Dendritic cell treated with granulocyte-macrophage colony-stimulating factor and Interleukin-4, amounts not matched to agents 40 ng/mL and 50 ng/mL, for 4 days (primary cell): ENCODE data around the gene SMOC2.

Source experiments
- H3K27ac Mint-ChIP-seq: one replicate; pipeline ENCODE4 v1.8.0; 2022; ENCODE audit warnings: mild to moderate bottlenecking, mixed read lengths
- H3K27me3 Mint-ChIP-seq: one replicate; pipeline ENCODE4 v1.8.0; 2022; ENCODE audit warnings: mild to moderate bottlenecking, mixed read lengths
- H3K36me3 Mint-ChIP-seq: one replicate; pipeline ENCODE4 v1.8.0; 2022; ENCODE audit warnings: low read depth, mixed read lengths
- H3K4me1 Mint-ChIP-seq: one replicate; pipeline ENCODE4 v1.8.0; 2022; ENCODE audit warnings: low read depth, mixed read lengths
- H3K4me3 Mint-ChIP-seq: one replicate; pipeline ENCODE4 v1.8.0; 2022; ENCODE audit warnings: mild to moderate bottlenecking, moderate library complexity, mixed read lengths
- H3K9me3 Mint-ChIP-seq: one replicate; pipeline ENCODE4 v1.8.0; 2022; ENCODE audit warnings: mixed read lengths
- intact Hi-C: fragments of 100-400 bp; cut with micrococcal nuclease; formaldehyde crosslinking; loops from one replicate; pipeline ENCODE4 v1.15.0; 2022

The SMOC2 gene

DNA sequence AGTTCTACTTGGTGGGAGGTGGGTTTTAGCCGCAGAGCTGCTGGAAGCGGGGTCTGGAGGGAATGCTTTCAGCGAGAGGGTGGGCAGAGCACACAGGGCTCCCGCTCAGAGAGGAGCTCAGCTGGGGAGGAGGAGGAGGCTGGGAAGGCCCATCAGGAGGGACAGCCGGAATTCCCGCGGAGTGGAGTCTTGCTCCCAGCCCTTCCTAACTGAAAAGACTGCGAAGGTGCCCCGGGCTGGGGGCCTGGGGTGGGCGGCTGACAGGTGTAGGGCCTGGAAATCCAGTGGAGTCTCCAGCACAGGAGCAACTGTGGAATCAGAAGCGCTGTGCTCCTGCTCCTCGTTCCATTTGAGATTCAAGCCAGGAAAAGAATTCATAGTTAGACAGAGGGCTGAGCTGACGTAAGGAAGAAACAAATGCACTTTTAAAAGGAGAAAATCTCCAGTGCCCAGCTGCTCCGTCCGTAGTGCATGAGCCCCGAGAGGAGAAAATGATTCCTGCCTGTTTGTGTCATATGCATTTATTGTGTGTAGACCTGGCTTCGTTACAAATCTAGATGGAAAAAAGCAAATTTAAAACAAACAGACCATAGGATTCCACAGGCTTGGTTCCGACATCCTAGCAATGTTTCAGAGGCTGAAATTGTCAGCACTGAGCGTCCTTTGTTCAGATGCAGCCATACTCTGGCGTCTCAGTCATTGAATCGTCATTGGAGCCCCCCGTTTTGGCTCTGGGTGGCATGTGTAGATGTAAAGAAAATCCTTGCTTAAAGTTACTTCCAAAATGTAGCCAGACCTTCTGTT is 197.7 kb downstream of the SMOC2 start:
- no peaks in the 10 kb centered on the region for H3K36me3 Mint-ChIP-seq
- H3K27ac Mint-ChIP-seq: no peak overlapping the region
- no peaks in the 10 kb centered on the region for H3K4me1 Mint-ChIP-seq
- H3K27me3 Mint-ChIP-seq: no peaks in the 10 kb centered on the region
- no peak overlapping the region for H3K4me3 Mint-ChIP-seq
- intact Hi-C loops: no loop called here
- H3K9me3 Mint-ChIP-seq: peaks cover 9% of the 10 kb centered on the region

DNA sequence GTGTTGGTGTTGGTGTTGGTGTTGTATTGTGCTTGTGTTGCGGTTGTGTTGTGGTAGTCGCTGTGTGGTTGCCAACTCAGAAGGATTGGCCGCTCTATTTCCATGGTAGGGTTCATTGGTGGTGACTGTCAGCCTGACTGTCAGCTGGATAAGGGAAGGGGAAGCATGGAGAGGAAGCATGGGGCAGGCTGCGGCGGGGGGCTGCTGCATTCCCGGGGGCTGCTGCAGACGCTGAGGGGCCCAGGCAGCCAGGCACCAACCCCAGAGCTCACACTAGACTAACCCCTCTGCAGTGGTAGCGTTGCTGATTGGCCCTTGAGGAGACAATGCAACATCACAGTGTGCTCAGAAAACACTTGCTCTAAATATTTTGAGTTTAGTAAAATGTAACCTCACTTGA is 199.2 kb downstream of the SMOC2 start:
- no peaks in the 10 kb centered on the region for H3K9me3 Mint-ChIP-seq
- H3K27me3 Mint-ChIP-seq: no peaks in the 10 kb centered on the region
- no peaks in the 10 kb centered on the region for H3K4me1 Mint-ChIP-seq
- no peak overlapping the region for H3K27ac Mint-ChIP-seq
- H3K36me3 Mint-ChIP-seq: no peaks in the 10 kb centered on the region
- H3K4me3 Mint-ChIP-seq: no peak overlapping the region
- intact Hi-C loops: no loop called here

GRCh38 chr6:168640768-168641167 is 199.8 kb downstream of the SMOC2 start:
- Mint-ChIP-seq H3K27ac (no peak overlapping the region), H3K27me3 (no peaks in the 10 kb centered on the region), H3K9me3 (no peaks in the 10 kb centered on the region), H3K36me3 (no peaks in the 10 kb centered on the region), H3K4me1 (no peaks in the 10 kb centered on the region), H3K4me3 (no peak overlapping the region)
- intact Hi-C loops: no loop called here

DNA sequence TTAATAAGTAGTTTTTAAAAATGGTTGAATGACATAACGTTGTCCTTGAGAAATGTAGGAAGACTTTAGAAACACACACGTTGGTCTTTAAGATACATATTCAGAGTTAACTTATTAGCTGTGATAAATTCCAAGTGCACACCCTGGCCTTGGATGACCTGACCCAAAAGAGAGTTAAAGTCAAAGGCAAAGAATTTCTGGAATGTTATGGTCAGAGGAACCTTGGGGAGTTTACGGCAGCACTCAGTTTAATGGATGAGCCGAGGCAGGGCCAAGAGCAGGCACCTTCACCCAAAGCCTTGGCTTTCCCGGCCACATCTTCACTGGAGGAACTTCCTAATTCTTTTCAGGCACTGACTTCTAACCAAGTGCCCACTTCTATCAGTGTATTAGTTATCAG is 200.5 kb downstream of the SMOC2 start:
- no peaks in the 10 kb centered on the region for H3K36me3 Mint-ChIP-seq
- no peaks in the 10 kb centered on the region for H3K4me1 Mint-ChIP-seq
- H3K9me3 Mint-ChIP-seq: no peaks in the 10 kb centered on the region
- H3K27me3 Mint-ChIP-seq: no peaks in the 10 kb centered on the region
- no peak overlapping the region for H3K27ac Mint-ChIP-seq
- H3K4me3 Mint-ChIP-seq: no peak overlapping the region
- intact Hi-C loops: no loop called here

- intact Hi-C loops: no loop called here
These were observed 202.4 kb downstream of the SMOC2 start for GRCh38 chr6:168643401-168643800.

GRCh38 chr6:168645326-168645725 is 204.3 kb downstream of the SMOC2 start:
- Mint-ChIP-seq H3K4me3 (no peak overlapping the region), H3K27ac (no peak overlapping the region), H3K9me3 (no peaks in the 10 kb centered on the region), H3K36me3 (no peaks in the 10 kb centered on the region), H3K4me1 (no peaks in the 10 kb centered on the region), H3K27me3 (no peaks in the 10 kb centered on the region)
- intact Hi-C loops: no loop called here

More at GRCh38 chr6:168643401-168643800, 202.4 kb downstream of the SMOC2 start:
- no peak overlapping the region for H3K4me3 Mint-ChIP-seq
- H3K36me3 Mint-ChIP-seq: no peaks in the 10 kb centered on the region
- H3K27me3 Mint-ChIP-seq: no peaks in the 10 kb centered on the region
- no peaks in the 10 kb centered on the region for H3K9me3 Mint-ChIP-seq
- H3K27ac Mint-ChIP-seq: no peak overlapping the region
- no peaks in the 10 kb centered on the region for H3K4me1 Mint-ChIP-seq

GRCh38 chr6:168647271-168647670 is 206.3 kb downstream of the SMOC2 start:
- intact Hi-C loops: no loop called here
- H3K4me1 Mint-ChIP-seq: no peaks in the 10 kb centered on the region
- H3K4me3 Mint-ChIP-seq: no peak overlapping the region
- H3K27me3 Mint-ChIP-seq: no peaks in the 10 kb centered on the region
- H3K36me3 Mint-ChIP-seq: no peaks in the 10 kb centered on the region
- H3K9me3 Mint-ChIP-seq: no peaks in the 10 kb centered on the region
- H3K27ac Mint-ChIP-seq: no peak overlapping the region

DNA sequence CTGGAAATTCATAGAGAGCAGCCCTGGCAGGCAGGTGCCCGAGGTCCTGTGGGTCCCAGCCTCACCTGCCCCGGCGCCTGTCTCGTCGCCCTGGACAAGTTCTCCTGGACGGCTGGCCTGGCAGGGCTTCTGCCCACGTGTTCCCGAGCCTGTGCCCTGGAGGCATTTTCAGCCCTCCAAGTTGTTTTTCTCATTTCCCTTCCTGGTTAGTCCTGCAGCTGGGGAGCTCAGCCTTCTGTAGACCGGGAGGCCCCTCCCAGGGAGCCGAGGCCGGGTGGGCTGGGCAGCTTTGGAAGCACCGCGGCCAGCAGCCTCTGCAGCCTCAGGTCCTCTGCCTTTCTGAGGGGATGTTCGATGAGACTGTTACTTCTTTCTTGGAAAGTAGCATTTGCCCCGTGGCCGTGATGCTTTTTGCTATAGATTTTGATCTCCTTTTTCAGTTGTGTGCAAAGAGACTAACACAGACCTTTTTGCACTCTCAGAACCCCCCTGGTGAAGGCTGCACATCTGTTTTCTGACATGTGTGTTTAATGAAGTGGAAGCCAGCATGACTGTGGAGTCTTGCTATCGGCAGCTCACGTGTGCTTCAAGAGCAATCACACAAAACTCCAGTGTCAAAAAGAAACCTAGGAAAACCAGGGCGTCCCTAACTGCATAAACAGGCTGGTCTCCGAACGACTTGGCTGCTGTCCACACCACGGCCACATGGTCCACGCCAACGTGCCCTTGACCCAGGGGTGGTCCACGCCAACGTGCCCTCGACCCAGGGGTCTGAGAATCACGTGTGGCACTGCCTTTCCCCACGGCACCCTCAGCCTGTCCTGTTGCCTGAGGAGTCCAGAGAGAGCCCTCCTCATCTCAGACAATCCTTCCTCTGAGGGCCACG is 207.5 kb downstream of the SMOC2 start:
- Mint-ChIP-seq H3K27ac (no peak overlapping the region), H3K4me3 (no peak overlapping the region), H3K27me3 (no peaks in the 10 kb centered on the region), H3K4me1 (no peaks in the 10 kb centered on the region), H3K9me3 (no peaks in the 10 kb centered on the region), H3K36me3 (no peaks in the 10 kb centered on the region)
- intact Hi-C loops: no loop called here

DNA sequence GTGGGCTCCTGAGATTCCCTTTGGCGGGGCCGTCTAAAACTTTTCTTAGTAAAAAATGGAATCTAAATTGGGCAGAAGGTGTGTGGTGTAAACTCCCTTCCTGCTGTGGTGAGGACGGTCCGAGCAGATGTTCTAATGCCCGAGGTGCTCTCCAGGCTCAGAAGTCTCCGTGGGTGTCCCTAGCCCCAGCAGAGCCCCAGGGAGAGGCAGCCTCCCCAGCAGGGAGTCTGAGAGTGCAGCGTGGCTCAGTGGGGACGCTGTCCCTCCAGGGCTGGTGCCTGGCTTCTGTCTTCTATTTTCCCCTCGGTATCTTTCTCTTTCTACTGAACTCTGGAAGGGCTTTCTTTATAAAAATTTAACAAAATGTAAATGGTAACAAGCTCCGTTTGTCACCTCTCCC is 208.2 kb downstream of the SMOC2 start:
- Mint-ChIP-seq H3K4me3 (no peak overlapping the region), H3K36me3 (no peaks in the 10 kb centered on the region), H3K4me1 (no peaks in the 10 kb centered on the region), H3K9me3 (no peaks in the 10 kb centered on the region), H3K27ac (no peak overlapping the region), H3K27me3 (no peaks in the 10 kb centered on the region)
- intact Hi-C loops: no loop called here

GRCh38 chr6:168650671-168651111 is 209.7 kb downstream of the SMOC2 start:
- Mint-ChIP-seq H3K27ac (no peak overlapping the region), H3K36me3 (no peaks in the 10 kb centered on the region), H3K9me3 (peaks cover 5% of the 10 kb centered on the region), H3K4me1 (no peaks in the 10 kb centered on the region), H3K4me3 (no peak overlapping the region), H3K27me3 (no peaks in the 10 kb centered on the region)
- intact Hi-C loops: no loop called here

- no peak overlapping the region for H3K4me3 Mint-ChIP-seq
- H3K9me3 Mint-ChIP-seq: peaks cover 53% of the 10 kb centered on the region
- H3K36me3 Mint-ChIP-seq: no peaks in the 10 kb centered on the region
- intact Hi-C loops: no loop called here
- no peaks in the 10 kb centered on the region for H3K4me1 Mint-ChIP-seq
- no peak overlapping the region for H3K27ac Mint-ChIP-seq
- H3K27me3 Mint-ChIP-seq: no peaks in the 10 kb centered on the region
These were observed 214.6 kb downstream of the SMOC2 start for GRCh38 chr6:168655462-168656152.

GRCh38 chr6:168658059-168658458 is 217.1 kb downstream of the SMOC2 start:
- intact Hi-C loops: no loop called here
- Mint-ChIP-seq H3K36me3 (no peaks in the 10 kb centered on the region), H3K4me1 (no peaks in the 10 kb centered on the region), H3K27ac (no peak overlapping the region), H3K9me3 (peaks cover 63% of the 10 kb centered on the region), H3K27me3 (peaks cover 1% of the 10 kb centered on the region), H3K4me3 (no peak overlapping the region)

DNA sequence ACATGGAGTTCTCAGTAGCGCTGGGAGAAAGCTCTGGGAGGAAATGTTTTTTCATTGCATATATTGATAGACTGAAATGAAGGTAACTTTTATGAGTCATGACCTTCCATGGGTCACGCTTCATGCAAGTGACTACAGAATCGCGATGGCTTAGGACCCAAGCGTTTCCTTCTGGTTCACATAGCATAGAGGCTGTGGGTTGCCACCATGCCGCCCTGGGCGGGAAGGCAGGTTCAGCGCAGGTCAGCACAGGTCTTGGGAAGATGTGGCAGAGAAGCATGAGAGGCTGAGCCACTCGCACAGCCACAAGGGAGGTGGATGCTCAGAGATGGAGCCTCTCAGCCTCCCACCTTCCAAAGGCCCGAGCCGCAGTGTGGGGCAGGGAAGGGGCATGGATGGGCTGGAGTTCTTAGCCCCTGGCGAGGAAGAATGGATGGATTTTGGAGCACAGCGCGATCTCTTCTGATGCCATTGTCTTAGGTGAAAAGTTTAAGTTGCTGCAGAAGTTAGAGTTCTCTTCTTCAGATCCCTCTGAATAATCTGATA is 219.5 kb downstream of the SMOC2 start:
- Mint-ChIP-seq H3K27me3 (peaks cover 1% of the 10 kb centered on the region), H3K4me3 (no peak overlapping the region), H3K4me1 (no peaks in the 10 kb centered on the region), H3K9me3 (peaks cover 60% of the 10 kb centered on the region), H3K36me3 (no peaks in the 10 kb centered on the region), H3K27ac (no peak overlapping the region)
- intact Hi-C loops: no loop called here
